GM12892 (cell line): ENCODE data around the gene ENAH.

Experiments
- DNase-seq: peaks from one replicate; pipeline ENCODE4 v3.0.0; 2011; ENCODE audit not compliant: insufficient read length
- FAIRE-seq: peaks from 2 replicates; lab custom pipeline; 2011; peaks lifted over from hg19 to GRCh38; lab: Jason Lieb, UNC
- POLR2A ChIP-seq: IDR thresholded peaks from 2 replicates; pipeline ENCODE4 v1.6.1; 2011; ENCODE audit warnings: low read depth, low read length, control low read depth
- POLR2AphosphoS5 ChIP-seq: IDR thresholded peaks from 2 replicates; pipeline ENCODE4 v1.6.1; 2011; ENCODE audit warnings: low read depth, low read length, control low read depth
- TAF1 ChIP-seq: IDR thresholded peaks from 2 replicates; pipeline ENCODE4 v1.6.1; 2011; ENCODE audit warnings: low read depth, mild to moderate bottlenecking, control low read depth, low read length, borderline replicate concordance

The ENAH gene

GRCh38 chr1:225592362-225593025 is 60.4 kb downstream of the ENAH start:
- TF ChIP-seq POLR2A (no peak), POLR2AphosphoS5 (no peak), TAF1 (no peak)
- FAIRE-seq (no peak), DNase-seq (no peak)

DNA sequence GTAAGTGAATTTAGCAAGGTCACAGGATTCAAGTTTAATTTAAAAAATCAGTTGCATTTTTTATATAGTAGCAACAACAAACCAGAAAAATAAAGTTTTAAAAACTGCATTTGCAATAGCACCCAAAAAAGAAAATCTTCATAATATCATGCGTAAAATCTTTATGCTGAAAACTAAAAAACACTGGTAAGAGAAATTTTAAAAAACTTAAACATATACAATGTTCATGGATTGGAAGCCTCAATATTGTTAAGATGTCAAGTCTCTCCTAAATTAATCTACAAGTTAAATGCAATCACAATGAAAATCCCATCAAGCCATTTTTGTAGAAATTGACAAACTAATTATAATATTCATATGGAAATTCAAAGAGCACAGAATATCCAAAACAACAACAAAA is 65.6 kb downstream of the ENAH start:
- DNase-seq, result no peak
- no peak for TF ChIP-seq POLR2A
- no peak for TF ChIP-seq TAF1
- no peak for TF ChIP-seq POLR2AphosphoS5
- FAIRE-seq, result no peak

GRCh38 chr1:225581186-225581585 is 71.7 kb downstream of the ENAH start:
- no peak for TF ChIP-seq TAF1
- TF ChIP-seq POLR2A, result no peak
- no peak for TF ChIP-seq POLR2AphosphoS5
- FAIRE-seq (no peak), DNase-seq (no peak)

- DNase-seq, result no peak
- FAIRE-seq, result no peak
- no peak for TF ChIP-seq TAF1
- TF ChIP-seq POLR2A, result no peak
- TF ChIP-seq POLR2AphosphoS5, result no peak
Observed at GRCh38 chr1:225580238-225581099, 72.5 kb downstream of the ENAH start.

DNA sequence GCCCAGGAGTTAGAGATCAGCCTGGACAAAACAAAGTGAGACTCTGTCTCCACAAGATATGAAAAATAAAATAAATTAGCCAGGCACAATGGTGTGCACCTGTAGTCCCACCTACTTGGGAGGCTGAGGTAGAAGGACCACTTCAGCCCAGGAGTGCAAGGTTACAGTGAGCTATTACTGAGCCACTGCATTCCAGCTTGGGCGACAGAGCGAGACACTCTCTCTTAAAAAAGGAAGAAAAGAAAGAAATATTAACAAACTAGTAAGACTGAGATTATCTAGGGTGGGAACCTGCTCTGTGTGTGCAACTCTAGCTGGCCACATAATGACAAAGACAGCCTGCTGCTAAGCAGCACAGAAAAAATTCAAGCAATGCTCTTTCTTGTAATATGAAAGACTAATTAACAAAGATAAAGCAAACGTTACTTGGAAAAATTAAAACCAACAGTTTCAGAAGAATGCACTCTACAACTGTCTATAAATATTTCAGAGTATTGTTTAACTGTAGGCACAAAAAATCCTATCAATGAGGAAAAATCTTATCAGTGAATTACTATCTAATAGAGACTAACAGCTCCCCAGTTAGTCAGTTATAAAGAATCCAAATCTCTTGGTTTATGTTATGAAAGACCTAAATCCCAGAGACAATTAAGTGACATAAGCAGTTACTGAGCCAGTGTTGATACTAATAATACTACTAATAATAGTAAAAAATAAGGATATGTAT is 74.5 kb downstream of the ENAH start:
- FAIRE-seq (no peak), DNase-seq (no peak)
- TF ChIP-seq POLR2AphosphoS5 (no peak), TAF1 (no peak)

- FAIRE-seq, result no peak
- DNase-seq, result no peak
Observed at GRCh38 chr1:225577241-225577640, 75.7 kb downstream of the ENAH start.

DNA sequence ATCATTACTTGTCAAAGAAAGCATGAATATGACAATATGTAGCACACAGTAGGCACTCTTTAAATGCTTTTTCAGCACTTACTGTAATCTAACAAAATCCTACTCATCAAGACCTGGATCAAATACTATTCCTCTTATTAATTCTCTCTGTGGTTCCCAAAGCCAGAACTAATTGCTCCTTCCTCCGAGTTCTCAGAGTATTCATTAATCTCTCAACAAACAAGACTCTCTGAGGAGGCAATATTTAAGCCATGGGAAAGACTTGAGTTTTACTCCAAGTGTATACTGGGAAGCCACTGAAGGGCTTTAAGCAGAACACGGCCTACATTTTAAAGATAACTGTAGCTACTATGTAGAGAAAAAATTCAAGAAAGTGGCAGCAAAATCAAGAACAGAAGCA is 79.7 kb downstream of the ENAH start:
- no peak for FAIRE-seq
- DNase-seq, result no peak
- TF ChIP-seq TAF1 (no peak), POLR2A (no peak), POLR2AphosphoS5 (no peak)

More at GRCh38 chr1:225577241-225577640, 75.7 kb downstream of the ENAH start:
- TF ChIP-seq TAF1 (no peak), POLR2A (no peak), POLR2AphosphoS5 (no peak)

DNA sequence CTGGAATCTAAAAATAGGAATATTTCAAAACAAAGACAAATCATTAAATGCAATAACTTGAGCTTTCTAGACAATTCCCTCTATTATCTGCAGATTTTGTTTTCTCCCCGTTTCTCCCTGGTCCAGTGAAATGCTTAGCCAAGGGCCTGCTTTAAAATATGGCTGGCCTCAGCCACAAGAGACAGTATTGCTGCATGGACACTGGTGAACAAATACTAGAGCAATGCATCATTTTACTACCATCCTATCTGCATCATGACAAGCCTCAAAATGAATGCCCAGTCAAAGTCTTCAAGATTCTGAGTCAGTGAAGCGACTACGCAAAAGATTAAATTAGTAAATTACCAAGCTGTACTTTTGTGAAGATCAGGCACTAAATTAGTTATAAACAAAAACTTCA is 80.5 kb downstream of the ENAH start:
- TF ChIP-seq POLR2A, result no peak
- TF ChIP-seq POLR2AphosphoS5, result no peak
- TF ChIP-seq TAF1, result no peak
- DNase-seq (no peak), FAIRE-seq (no peak)

GRCh38 chr1:225567789-225568188 is 85.1 kb downstream of the ENAH start:
- DNase-seq (no peak), FAIRE-seq (no peak)
- TF ChIP-seq TAF1, result no peak
- no peak for TF ChIP-seq POLR2AphosphoS5
- TF ChIP-seq POLR2A, result no peak

DNA sequence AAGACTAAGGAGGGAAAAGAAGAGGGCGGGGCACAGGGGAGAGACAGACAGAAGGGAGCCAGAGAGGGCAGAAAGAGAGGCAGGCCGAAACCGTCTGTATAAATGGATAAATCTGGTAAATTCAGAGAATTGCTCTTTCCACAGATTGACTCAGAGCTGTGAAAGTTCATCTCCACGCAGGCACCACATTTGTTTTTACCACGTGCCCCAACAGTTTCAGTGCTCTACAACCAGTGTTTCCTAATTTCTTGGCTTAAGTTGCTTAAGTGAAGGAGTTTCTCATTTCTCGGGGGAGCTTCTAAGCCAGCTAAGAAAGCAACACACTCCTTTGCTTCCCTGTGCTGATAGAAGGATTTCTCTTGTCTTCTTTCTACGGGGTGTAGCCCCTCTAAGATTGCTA is 87.1 kb downstream of the ENAH start:
- DNase-seq (no peak), FAIRE-seq (no peak)
- TF ChIP-seq POLR2A, result no peak
- no peak for TF ChIP-seq TAF1
- TF ChIP-seq POLR2AphosphoS5, result no peak

DNA sequence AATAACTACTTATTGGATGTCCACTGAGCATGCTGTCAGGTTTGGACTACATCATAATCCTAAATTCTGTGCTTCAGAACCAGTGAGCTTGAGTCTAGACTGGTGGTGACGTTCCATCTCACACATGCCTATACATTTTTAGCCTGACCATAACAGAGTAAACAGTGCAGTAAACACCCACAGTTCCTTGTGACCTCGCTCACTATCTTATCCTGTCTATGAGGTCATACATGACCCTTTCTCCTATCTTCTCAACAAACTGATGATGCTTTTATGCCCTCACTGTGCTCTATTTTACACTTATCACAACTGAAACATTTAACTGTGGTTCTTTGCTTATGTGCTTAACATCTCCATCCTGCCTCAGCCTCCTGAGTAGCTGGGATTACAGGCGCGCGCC is 91.2 kb downstream of the ENAH start:
- TF ChIP-seq POLR2A, result no peak
- TF ChIP-seq POLR2AphosphoS5, result no peak
- no peak for TF ChIP-seq TAF1
- DNase-seq (no peak), FAIRE-seq (no peak)
